Astrocyte of the spinal cord (primary cell): ENCODE results near the gene KCNQ5.

ENCODE experiments used
- DNase-seq: peaks from one replicate; pipeline ENCODE4 v3.0.0; 2011; ENCODE audit warnings: low read depth, low spot score
- H3K4me3 ChIP-seq: 2 replicates; pipeline ENCODE4 v1.5.1; 2011; ENCODE audit warnings: low read depth, mild to moderate bottlenecking, low read length, moderate library complexity
- CTCF ChIP-seq: IDR thresholded peaks from 2 replicates; pipeline ENCODE4 v1.5.1; 2012; ENCODE audit warnings: low read depth, mild to moderate bottlenecking, low read length, inconsistent platforms
- in situ Hi-C: cut with HindIII; loops from 2 replicates; pipeline ENCODE4 v1.10.0; 2017; ENCODE audit warnings: low sequenced_read_pairs

The KCNQ5 gene

DNA sequence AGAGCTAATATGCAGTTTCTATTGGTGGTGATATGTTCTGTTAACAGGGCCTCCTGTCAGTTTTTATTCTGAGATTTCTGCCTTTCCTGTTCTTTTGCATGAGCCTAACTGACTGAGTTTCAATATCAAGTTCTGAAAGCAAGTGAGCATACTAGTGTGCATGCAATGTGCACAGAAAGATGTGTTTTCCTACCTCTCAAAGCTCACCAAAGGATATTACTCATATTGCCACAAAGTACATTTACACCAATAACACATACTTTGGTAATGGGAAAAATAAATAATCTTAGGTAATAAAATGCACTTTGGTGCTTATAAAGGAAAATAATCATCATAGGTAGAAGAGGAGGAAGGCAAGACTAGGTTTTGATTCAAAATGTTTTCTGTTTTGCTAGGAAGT lies 408.4 kb downstream of the KCNQ5 start:
- H3K4me3 ChIP-seq, result no peak overlapping the region
- in situ Hi-C loops, result no loop called here
- no peak for DNase-seq
- TF ChIP-seq CTCF, result no peak

GRCh38 chr6:73030791-73031782 lies 409.2 kb downstream of the KCNQ5 start:
- in situ Hi-C loops, result no loop called here
- TF ChIP-seq CTCF, result no peak
- H3K4me3 ChIP-seq, result no peak overlapping the region
- no peak for DNase-seq

GRCh38 chr6:73032586-73032985 lies 410.7 kb downstream of the KCNQ5 start:
- peak; percentile 40 for DNase-seq
- no peak overlapping the region for H3K4me3 ChIP-seq
- TF ChIP-seq CTCF, result no peak
- in situ Hi-C loops, result no loop called here

DNA sequence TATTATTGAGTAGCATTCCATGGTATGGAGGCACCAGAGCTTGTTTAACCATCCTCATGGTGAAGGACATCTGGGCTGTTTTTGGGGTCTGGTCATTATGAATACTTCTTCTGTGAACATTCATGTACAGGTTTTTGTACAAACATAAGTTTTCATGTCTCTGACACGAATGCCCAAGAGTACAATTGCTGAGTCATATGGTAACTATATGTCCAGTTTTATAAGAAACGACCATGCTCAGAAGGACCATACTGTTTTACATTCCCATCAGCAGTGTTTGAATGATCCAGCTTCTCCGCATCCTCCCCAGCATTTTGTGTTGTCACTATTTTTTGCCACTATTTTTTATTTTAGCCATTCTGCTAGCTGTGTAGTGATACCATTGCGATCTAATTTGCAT lies 414.8 kb downstream of the KCNQ5 start:
- in situ Hi-C loops, result no loop called here
- DNase-seq, result no peak
- TF ChIP-seq CTCF, result no peak
- no peak overlapping the region for H3K4me3 ChIP-seq

- DNase-seq, result no peak
- in situ Hi-C loops, result no loop called here
- TF ChIP-seq CTCF, result no peak
- H3K4me3 ChIP-seq, result no peak overlapping the region
These were observed 419.2 kb downstream of the KCNQ5 start for GRCh38 chr6:73041051-73041450.

- in situ Hi-C loops, result no loop called here
- DNase-seq, result no peak
- H3K4me3 ChIP-seq, result no peak overlapping the region
- TF ChIP-seq CTCF, result no peak
These were observed 421.0 kb downstream of the KCNQ5 start for GRCh38 chr6:73042892-73043291.
